ENCODE results near the gene NSMF.

- no peak for TF ChIP-seq CTCF (IDR thresholded peaks at IDR 0.05)
- no peak for TF ChIP-seq POLR2AphosphoS5 (IDR thresholded peaks at IDR 0.05; ENCODE audit: insufficient read depth in 1 of 2, low read depth in 1 of 2)
Measured at GRCh38 chr9:137411645-137412380, 47.3 kb downstream of the NSMF start.
